GM12878 (cell line): Measurements from ENCODE around the gene CREBRF. TPM values are rescaled to one million over a fixed set of nuclear protein-coding genes. Genes with fewer than 3 reads are reported as not detected.

ENCODE experiments used
- ATF7 ChIP-seq: fragments of 450-650 bp; IDR thresholded peaks from 2 replicates; pipeline ENCODE4 v1.6.1; 2016; ENCODE audit warnings: low read depth, mild to moderate bottlenecking
- BHLHE40 ChIP-seq, 2 experiments: fragments of 450-650 bp in 1 of 2; IDR thresholded peaks; 2 replicates each; pipeline ENCODE4 v1.6.1; 2011 to 2017; ENCODE audit warnings: low read depth in 2 of 2, borderline replicate concordance in 1 of 2, improper control_type of control experiment in 1 of 2, low read length in 1 of 2, mild to moderate bottlenecking in 1 of 2
- FOXM1 ChIP-seq: IDR thresholded peaks from 2 replicates; pipeline ENCODE4 v1.6.1; 2012; ENCODE audit warnings: low read depth, mild to moderate bottlenecking, inconsistent platforms, low read length, moderate library complexity
- HSF1 ChIP-seq: fragments of 150-350 bp; IDR thresholded peaks from 2 replicates; pipeline ENCODE4 v1.6.1; 2014; ENCODE audit warnings: mild to moderate bottlenecking, low read depth, low read length
- IRF4 ChIP-seq: IDR thresholded peaks from 2 replicates; pipeline ENCODE4 v1.6.1; 2011; ENCODE audit warnings: low read depth, low read length
- NFYB ChIP-seq: IDR thresholded peaks from 2 replicates; pipeline ENCODE4 v1.6.1; 2011; ENCODE audit warnings: low read depth, mild to moderate bottlenecking, low read length, improper control_type of control experiment, moderate library complexity; ENCODE audit not compliant: insufficient read depth
- NR2C1 ChIP-seq: fragments of 450-650 bp; IDR thresholded peaks from 2 replicates; pipeline ENCODE4 v1.6.1; 2017; ENCODE audit warnings: antibody characterized with exemption, mild to moderate bottlenecking, moderate library complexity
- POLR2AphosphoS2 ChIP-seq: IDR thresholded peaks from 2 replicates; pipeline ENCODE4 v1.6.1; 2011; ENCODE audit warnings: low read depth, mild to moderate bottlenecking, low read length, improper control_type of control experiment, moderate library complexity
- RAD51 ChIP-seq: fragments of 450-650 bp; IDR thresholded peaks from 2 replicates; pipeline ENCODE4 v1.6.1; 2016; ENCODE audit warnings: moderate library complexity, mild to moderate bottlenecking, inconsistent platforms
- RFX5 ChIP-seq: IDR thresholded peaks from 2 replicates; pipeline ENCODE4 v1.6.1; 2011; ENCODE audit warnings: low read depth, low read length, improper control_type of control experiment
- RUNX3 ChIP-seq: IDR thresholded peaks from 2 replicates; pipeline ENCODE4 v1.6.1; 2012; ENCODE audit warnings: low read length, inconsistent platforms
- SMAD1 ChIP-seq: fragments of 450-650 bp; IDR thresholded peaks from 2 replicates; pipeline ENCODE4 v1.6.1; 2018; ENCODE audit warnings: mild to moderate bottlenecking, low read depth; ENCODE audit not compliant: partially characterized antibody
- WRNIP1 ChIP-seq: IDR thresholded peaks from 2 replicates; pipeline ENCODE4 v1.6.1; 2011; ENCODE audit warnings: low read depth, low read length, improper control_type of control experiment, borderline replicate concordance
- YBX1 ChIP-seq: fragments of 450-650 bp; IDR thresholded peaks from 2 replicates; pipeline ENCODE4 v1.6.1; 2016; ENCODE audit warnings: antibody characterized with exemption
- YY1 ChIP-seq: IDR thresholded peaks from 2 replicates; pipeline ENCODE4 v1.6.1; 2011; ENCODE audit warnings: low read depth, mild to moderate bottlenecking, low read length
- ZBTB11 ChIP-seq: fragments of 450-650 bp; formaldehyde crosslinking; IDR thresholded peaks from 2 replicates; pipeline ENCODE4 v1.5.0; 2022; ENCODE audit warnings: mild to moderate bottlenecking, missing genetic modification characterization
- ZBTB40 ChIP-seq: fragments of 450-650 bp; IDR thresholded peaks from 2 replicates; pipeline ENCODE4 v1.6.1; 2016; ENCODE audit warnings: mild to moderate bottlenecking, moderate library complexity, borderline replicate concordance
- ZNF217 ChIP-seq: fragments of 450-650 bp; IDR thresholded peaks from 2 replicates; pipeline ENCODE4 v1.6.1; 2017; ENCODE audit warnings: antibody characterized with exemption, mild to moderate bottlenecking
- ZZZ3 ChIP-seq: IDR thresholded peaks from 2 replicates; pipeline ENCODE4 v1.6.1; 2011; ENCODE audit warnings: low read depth; ENCODE audit not compliant: control insufficient read depth, insufficient read length
- polyA plus RNA-seq, 11 experiments: library from polyadenylated mRNA; depleted of rRNA in 4 of 11; unstranded in 6 of 11; stranded (reverse) in 5 of 11; fragments of >200 nt; fragmentation: Nextera tagmentation in 4 of 11; fragmentation: Illumina TruSeq in 1 of 11; extraction: Ambion mirVana in 4 of 11; extraction: Trizol in 1 of 11; gene quantifications; 1 replicate in 1 of 11; 2 replicates in 10 of 11; pipeline versions ENCODE4 v1.2.1 to v1.2.3, GENCODE V29; 2011 to 2016; ENCODE audit warnings: inconsistent platforms in 2 of 11, missing spikeins in 2 of 11, low read depth in 1 of 11
- total RNA-seq, 4 experiments: library from RNA; depleted of rRNA in 3 of 4; stranded (reverse); fragments of >200 nt in 3 of 4; fragmentation: Illumina TruSeq in 1 of 4; extraction: Trizol in 1 of 4; gene quantifications; 2 replicates each; pipeline versions ENCODE4 v1.2.1 to v1.2.3, GENCODE V29; 2013 to 2021

CREBRF gene
- total and polyA plus RNA-seq, 10 of the 15 experiments (the other 5 are each of a cell fraction or from before 2014, with no cell fraction given): 1.2 to 12.7 (median 3.9) TPM

GRCh38 chr5:173144200-173145176 lies 88.3 kb downstream of the CREBRF start, which contains the start of gene BNIP1 (continued):
- TF ChIP-seq RAD51 (peak; percentile 75), ZBTB11 (no peak), NFYB (no peak), YBX1 (no peak), ZBTB40 (0 out of 2 replicates have a peak, but pooled peaks have one; percentile 15), SMAD1 (peak; percentile 18), POLR2AphosphoS2 (no peak), ZNF217 (no peak), ATF7 (peak; percentile 69; the same call in 1 of the 2 replicates), BHLHE40 (IDR thresholded peaks at IDR 0.05; ENCODE audit: borderline replicate concordance in 1 of 2, low read depth in 2 of 2, low read length in 1 of 2) (peak; percentile 96 to 99), RFX5 (no peak; the same call in 1 of the 2 replicates), RUNX3 (peak; percentile 74), IRF4 (peak; percentile 84), YY1 (peak; percentile 100), NR2C1 (peak; percentile 61; the same call in 1 of the 2 replicates), HSF1 (0 out of 2 replicates have a peak, but pooled peaks have one; percentile 36), ZZZ3 (no peak), FOXM1 (peak; percentile 70), WRNIP1 (no peak)
